ENCODE data around the gene ARHGEF40. TPM values are rescaled to one million over a fixed set of nuclear protein-coding genes. Genes with fewer than 3 reads are reported as not detected.

The ARHGEF40 gene
- total RNA-seq, 1 experiment from 2014 or later = 74.2 TPM

DNA sequence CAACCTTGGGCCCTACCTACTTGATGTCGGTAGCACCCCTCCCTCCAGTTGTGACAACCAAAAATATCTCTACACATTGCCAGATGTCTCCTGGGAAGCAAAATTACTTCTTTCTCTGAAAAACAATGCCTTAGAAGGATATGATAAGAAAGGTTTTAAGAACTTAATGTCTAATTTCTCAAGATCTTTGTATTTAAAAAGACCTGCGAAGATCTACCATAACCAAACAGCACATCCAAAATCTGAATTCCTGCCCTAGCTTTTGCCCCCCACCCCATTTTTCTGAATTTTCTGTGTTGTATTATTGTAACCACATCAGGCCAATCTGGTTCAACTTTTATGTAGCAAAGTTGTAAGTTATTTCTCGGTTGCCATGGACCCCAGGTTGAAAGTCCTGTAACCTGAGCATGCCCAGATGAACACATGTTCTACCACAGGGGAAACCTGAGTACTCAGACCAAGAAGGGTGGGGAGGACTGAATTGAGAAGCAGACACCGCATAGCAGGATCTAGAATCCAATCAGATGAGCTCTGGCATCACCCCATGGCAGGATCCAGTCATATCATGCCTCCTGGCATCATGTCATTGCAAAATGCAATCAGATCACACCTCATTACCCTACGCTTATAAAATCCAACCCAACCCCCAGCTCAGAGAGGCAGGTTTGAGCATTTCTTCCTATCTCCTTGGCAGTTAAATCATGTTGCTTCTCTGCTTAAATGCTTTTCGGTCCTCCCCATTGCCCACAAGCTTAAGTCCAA is 39.5 kb downstream of the ARHGEF40 start (continued):
- TF ChIP-seq SOX15 (CRISPR knock-in tag; IDR thresholded peaks at IDR 0.05) (no peak), SMAD4 (CRISPR knock-in tag; IDR thresholded peaks at IDR 0.05) (no peak), NFYB (CRISPR knock-in tag; conservative IDR thresholded peaks at IDR 0.05; ENCODE audit: low read depth) (no peak), ZNF219 (CRISPR knock-in tag; IDR thresholded peaks at IDR 0.05; ENCODE audit: borderline replicate concordance) (no peak), ELF4 (CRISPR knock-in tag; IDR thresholded peaks at IDR 0.05; ENCODE audit: low read depth) (no peak), ERG (CRISPR knock-in tag; IDR thresholded peaks at IDR 0.05) (no peak), STAT6 (CRISPR knock-in tag; conservative IDR thresholded peaks at IDR 0.05; ENCODE audit: low read depth) (no peak), ARID4B (CRISPR knock-in tag; IDR thresholded peaks at IDR 0.05; ENCODE audit: borderline replicate concordance) (no peak), ETV6 (CRISPR knock-in tag; IDR thresholded peaks at IDR 0.05) (no peak), FOXJ3 (CRISPR knock-in tag; IDR thresholded peaks at IDR 0.05; ENCODE audit: borderline replicate concordance) (no peak)
- TF ChIP-seq, protein P1, sequence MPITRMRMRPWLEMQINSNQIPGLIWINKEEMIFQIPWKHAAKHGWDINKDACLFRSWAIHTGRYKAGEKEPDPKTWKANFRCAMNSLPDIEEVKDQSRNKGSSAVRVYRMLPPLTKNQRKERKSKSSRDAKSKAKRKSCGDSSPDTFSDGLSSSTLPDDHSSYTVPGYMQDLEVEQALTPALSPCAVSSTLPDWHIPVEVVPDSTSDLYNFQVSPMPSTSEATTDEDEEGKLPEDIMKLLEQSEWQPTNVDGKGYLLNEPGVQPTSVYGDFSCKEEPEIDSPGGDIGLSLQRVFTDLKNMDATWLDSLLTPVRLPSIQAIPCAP (CRISPR knock-in tag; IDR thresholded peaks at IDR 0.05) = no peak
- TF ChIP-seq, protein P2, sequence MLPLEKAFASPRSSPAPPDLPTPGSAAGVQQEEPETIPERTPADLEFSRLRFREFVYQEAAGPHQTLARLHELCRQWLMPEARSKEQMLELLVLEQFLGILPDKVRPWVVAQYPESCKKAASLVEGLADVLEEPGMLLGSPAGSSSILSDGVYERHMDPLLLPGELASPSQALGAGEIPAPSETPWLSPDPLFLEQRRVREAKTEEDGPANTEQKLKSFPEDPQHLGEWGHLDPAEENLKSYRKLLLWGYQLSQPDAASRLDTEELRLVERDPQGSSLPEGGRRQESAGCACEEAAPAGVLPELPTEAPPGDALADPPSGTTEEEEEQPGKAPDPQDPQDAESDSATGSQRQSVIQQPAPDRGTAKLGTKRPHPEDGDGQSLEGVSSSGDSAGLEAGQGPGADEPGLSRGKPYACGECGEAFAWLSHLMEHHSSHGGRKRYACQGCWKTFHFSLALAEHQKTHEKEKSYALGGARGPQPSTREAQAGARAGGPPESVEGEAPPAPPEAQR (CRISPR knock-in tag; IDR thresholded peaks at IDR 0.05) = no peak
- TF ChIP-seq, protein P3, sequence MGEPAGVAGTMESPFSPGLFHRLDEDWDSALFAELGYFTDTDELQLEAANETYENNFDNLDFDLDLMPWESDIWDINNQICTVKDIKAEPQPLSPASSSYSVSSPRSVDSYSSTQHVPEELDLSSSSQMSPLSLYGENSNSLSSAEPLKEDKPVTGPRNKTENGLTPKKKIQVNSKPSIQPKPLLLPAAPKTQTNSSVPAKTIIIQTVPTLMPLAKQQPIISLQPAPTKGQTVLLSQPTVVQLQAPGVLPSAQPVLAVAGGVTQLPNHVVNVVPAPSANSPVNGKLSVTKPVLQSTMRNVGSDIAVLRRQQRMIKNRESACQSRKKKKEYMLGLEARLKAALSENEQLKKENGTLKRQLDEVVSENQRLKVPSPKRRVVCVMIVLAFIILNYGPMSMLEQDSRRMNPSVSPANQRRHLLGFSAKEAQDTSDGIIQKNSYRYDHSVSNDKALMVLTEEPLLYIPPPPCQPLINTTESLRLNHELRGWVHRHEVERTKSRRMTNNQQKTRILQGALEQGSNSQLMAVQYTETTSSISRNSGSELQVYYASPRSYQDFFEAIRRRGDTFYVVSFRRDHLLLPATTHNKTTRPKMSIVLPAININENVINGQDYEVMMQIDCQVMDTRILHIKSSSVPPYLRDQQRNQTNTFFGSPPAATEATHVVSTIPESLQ (CRISPR knock-in tag; IDR thresholded peaks at IDR 0.05) = no peak
- TF ChIP-seq, protein P4, sequence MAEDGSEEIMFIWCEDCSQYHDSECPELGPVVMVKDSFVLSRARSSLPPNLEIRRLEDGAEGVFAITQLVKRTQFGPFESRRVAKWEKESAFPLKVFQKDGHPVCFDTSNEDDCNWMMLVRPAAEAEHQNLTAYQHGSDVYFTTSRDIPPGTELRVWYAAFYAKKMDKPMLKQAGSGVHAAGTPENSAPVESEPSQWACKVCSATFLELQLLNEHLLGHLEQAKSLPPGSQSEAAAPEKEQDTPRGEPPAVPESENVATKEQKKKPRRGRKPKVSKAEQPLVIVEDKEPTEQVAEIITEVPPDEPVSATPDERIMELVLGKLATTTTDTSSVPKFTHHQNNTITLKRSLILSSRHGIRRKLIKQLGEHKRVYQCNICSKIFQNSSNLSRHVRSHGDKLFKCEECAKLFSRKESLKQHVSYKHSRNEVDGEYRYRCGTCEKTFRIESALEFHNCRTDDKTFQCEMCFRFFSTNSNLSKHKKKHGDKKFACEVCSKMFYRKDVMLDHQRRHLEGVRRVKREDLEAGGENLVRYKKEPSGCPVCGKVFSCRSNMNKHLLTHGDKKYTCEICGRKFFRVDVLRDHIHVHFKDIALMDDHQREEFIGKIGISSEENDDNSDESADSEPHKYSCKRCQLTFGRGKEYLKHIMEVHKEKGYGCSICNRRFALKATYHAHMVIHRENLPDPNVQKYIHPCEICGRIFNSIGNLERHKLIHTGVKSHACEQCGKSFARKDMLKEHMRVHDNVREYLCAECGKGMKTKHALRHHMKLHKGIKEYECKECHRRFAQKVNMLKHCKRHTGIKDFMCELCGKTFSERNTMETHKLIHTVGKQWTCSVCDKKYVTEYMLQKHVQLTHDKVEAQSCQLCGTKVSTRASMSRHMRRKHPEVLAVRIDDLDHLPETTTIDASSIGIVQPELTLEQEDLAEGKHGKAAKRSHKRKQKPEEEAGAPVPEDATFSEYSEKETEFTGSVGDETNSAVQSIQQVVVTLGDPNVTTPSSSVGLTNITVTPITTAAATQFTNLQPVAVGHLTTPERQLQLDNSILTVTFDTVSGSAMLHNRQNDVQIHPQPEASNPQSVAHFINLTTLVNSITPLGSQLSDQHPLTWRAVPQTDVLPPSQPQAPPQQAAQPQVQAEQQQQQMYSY (CRISPR knock-in tag; IDR thresholded peaks at IDR 0.05) = no peak

Data from WTC11 (cell line).